ENCODE data around the gene MRFAP1.

MRFAP1 gene

GRCh38 chr4:6605114-6605513, 35.4 kb upstream of the MRFAP1 start:
- Mint-ChIP-seq H3K9me3 (peaks cover 23% of the 10 kb centered on the region), H3K4me1 (ENCODE audit: low read depth) (no peaks in the 10 kb centered on the region), H3K36me3 (ENCODE audit: low read depth) (peaks cover 100% of the 10 kb centered on the region), H3K4me3 (no peak overlapping the region), H3K27ac (no peak overlapping the region), H3K27me3 (no peaks in the 10 kb centered on the region)
- intact Hi-C loops (cut with micrococcal nuclease) = no loop called here

GRCh38 chr4:6605605-6606004, 34.9 kb upstream of the MRFAP1 start:
- peaks cover 23% of the 10 kb centered on the region for H3K9me3 Mint-ChIP-seq
- no peaks in the 10 kb centered on the region for H3K27me3 Mint-ChIP-seq
- H3K4me3 Mint-ChIP-seq = no peak overlapping the region
- H3K4me1 Mint-ChIP-seq (ENCODE audit: low read depth) = no peaks in the 10 kb centered on the region
- intact Hi-C loops (cut with micrococcal nuclease) = no loop called here
- H3K36me3 Mint-ChIP-seq (ENCODE audit: low read depth) = peaks cover 100% of the 10 kb centered on the region
- H3K27ac Mint-ChIP-seq = no peak overlapping the region

GRCh38 chr4:6606465-6607235, 33.8 kb upstream of the MRFAP1 start:
- intact Hi-C loops (cut with micrococcal nuclease) = no loop called here
- H3K4me3 Mint-ChIP-seq = no peak overlapping the region
- no peaks in the 10 kb centered on the region for H3K4me1 Mint-ChIP-seq (ENCODE audit: low read depth)
- H3K27me3 Mint-ChIP-seq = no peaks in the 10 kb centered on the region
- peaks cover 100% of the 10 kb centered on the region for H3K36me3 Mint-ChIP-seq (ENCODE audit: low read depth)
- H3K9me3 Mint-ChIP-seq = peaks cover 23% of the 10 kb centered on the region
- no peak overlapping the region for H3K27ac Mint-ChIP-seq

GRCh38 chr4:6607368-6608055, 33.0 kb upstream of the MRFAP1 start:
- H3K4me1 Mint-ChIP-seq (ENCODE audit: low read depth) = no peaks in the 10 kb centered on the region
- intact Hi-C loops (cut with micrococcal nuclease) = no loop called here
- peaks cover 100% of the 10 kb centered on the region for H3K36me3 Mint-ChIP-seq (ENCODE audit: low read depth)
- H3K27me3 Mint-ChIP-seq = no peaks in the 10 kb centered on the region
- no peak overlapping the region for H3K4me3 Mint-ChIP-seq
- no peak overlapping the region for H3K27ac Mint-ChIP-seq
- H3K9me3 Mint-ChIP-seq = peaks cover 23% of the 10 kb centered on the region

- peaks cover 100% of the 10 kb centered on the region for H3K36me3 Mint-ChIP-seq (ENCODE audit: low read depth)
- peaks cover 15% of the 10 kb centered on the region for H3K9me3 Mint-ChIP-seq
- no peak overlapping the region for H3K27ac Mint-ChIP-seq
- intact Hi-C loops (cut with micrococcal nuclease) = no loop called here
- H3K4me1 Mint-ChIP-seq (ENCODE audit: low read depth) = no peaks in the 10 kb centered on the region
- H3K27me3 Mint-ChIP-seq = no peaks in the 10 kb centered on the region
- no peak overlapping the region for H3K4me3 Mint-ChIP-seq
Observed at GRCh38 chr4:6608758-6609414, 31.6 kb upstream of the MRFAP1 start.

GRCh38 chr4:6609415-6610079, 30.9 kb upstream of the MRFAP1 start:
- no peak overlapping the region for H3K27ac Mint-ChIP-seq
- peaks cover 9% of the 10 kb centered on the region for H3K9me3 Mint-ChIP-seq
- intact Hi-C loops (cut with micrococcal nuclease) = no loop called here
- no peaks in the 10 kb centered on the region for H3K4me1 Mint-ChIP-seq (ENCODE audit: low read depth)
- no peak overlapping the region for H3K4me3 Mint-ChIP-seq
- H3K27me3 Mint-ChIP-seq = no peaks in the 10 kb centered on the region
- peaks cover 100% of the 10 kb centered on the region for H3K36me3 Mint-ChIP-seq (ENCODE audit: low read depth)

- H3K27ac Mint-ChIP-seq = no peak overlapping the region
- H3K4me3 Mint-ChIP-seq = no peak overlapping the region
- H3K9me3 Mint-ChIP-seq = no peaks in the 10 kb centered on the region
- peaks cover 100% of the 10 kb centered on the region for H3K36me3 Mint-ChIP-seq (ENCODE audit: low read depth)
- H3K4me1 Mint-ChIP-seq (ENCODE audit: low read depth) = no peaks in the 10 kb centered on the region
- H3K27me3 Mint-ChIP-seq = no peaks in the 10 kb centered on the region
- intact Hi-C loops (cut with micrococcal nuclease) = no loop called here
Observed at GRCh38 chr4:6610856-6611430, 29.5 kb upstream of the MRFAP1 start.

- Mint-ChIP-seq H3K9me3 (no peaks in the 10 kb centered on the region), H3K27ac (no peak overlapping the region), H3K27me3 (no peaks in the 10 kb centered on the region), H3K36me3 (ENCODE audit: low read depth) (peaks cover 100% of the 10 kb centered on the region), H3K4me1 (ENCODE audit: low read depth) (no peaks in the 10 kb centered on the region), H3K4me3 (no peak overlapping the region)
- intact Hi-C loops (cut with micrococcal nuclease) = no loop called here
Observed at GRCh38 chr4:6612961-6613675, 27.4 kb upstream of the MRFAP1 start.

GRCh38 chr4:6613676-6614651, 26.5 kb upstream of the MRFAP1 start:
- intact Hi-C loops (cut with micrococcal nuclease) = no loop called here
- Mint-ChIP-seq H3K27me3 (no peaks in the 10 kb centered on the region), H3K36me3 (ENCODE audit: low read depth) (peaks cover 100% of the 10 kb centered on the region), H3K27ac (no peak overlapping the region), H3K4me3 (no peak overlapping the region), H3K9me3 (no peaks in the 10 kb centered on the region), H3K4me1 (ENCODE audit: low read depth) (no peaks in the 10 kb centered on the region)

GRCh38 chr4:6614701-6615230, 25.7 kb upstream of the MRFAP1 start:
- intact Hi-C loops (cut with micrococcal nuclease) = no loop called here
- Mint-ChIP-seq H3K36me3 (ENCODE audit: low read depth) (peaks cover 100% of the 10 kb centered on the region), H3K27me3 (no peaks in the 10 kb centered on the region), H3K4me3 (no peak overlapping the region), H3K27ac (no peak overlapping the region), H3K4me1 (ENCODE audit: low read depth) (no peaks in the 10 kb centered on the region), H3K9me3 (no peaks in the 10 kb centered on the region)

GRCh38 chr4:6616087-6616995, 24.1 kb upstream of the MRFAP1 start:
- no peak overlapping the region for H3K27ac Mint-ChIP-seq
- no peak overlapping the region for H3K4me3 Mint-ChIP-seq
- H3K4me1 Mint-ChIP-seq (ENCODE audit: low read depth) = no peaks in the 10 kb centered on the region
- H3K9me3 Mint-ChIP-seq = no peaks in the 10 kb centered on the region
- intact Hi-C loops (cut with micrococcal nuclease) = no loop called here
- H3K36me3 Mint-ChIP-seq (ENCODE audit: low read depth) = peaks cover 100% of the 10 kb centered on the region
- H3K27me3 Mint-ChIP-seq = no peaks in the 10 kb centered on the region

Measured in dendritic cell treated with granulocyte-macrophage colony-stimulating factor and Interleukin-4, amounts not matched to agents 40 ng/mL and 50 ng/mL, for 4 days (primary cell).